ENCODE data around the gene C16orf89.

DNA sequence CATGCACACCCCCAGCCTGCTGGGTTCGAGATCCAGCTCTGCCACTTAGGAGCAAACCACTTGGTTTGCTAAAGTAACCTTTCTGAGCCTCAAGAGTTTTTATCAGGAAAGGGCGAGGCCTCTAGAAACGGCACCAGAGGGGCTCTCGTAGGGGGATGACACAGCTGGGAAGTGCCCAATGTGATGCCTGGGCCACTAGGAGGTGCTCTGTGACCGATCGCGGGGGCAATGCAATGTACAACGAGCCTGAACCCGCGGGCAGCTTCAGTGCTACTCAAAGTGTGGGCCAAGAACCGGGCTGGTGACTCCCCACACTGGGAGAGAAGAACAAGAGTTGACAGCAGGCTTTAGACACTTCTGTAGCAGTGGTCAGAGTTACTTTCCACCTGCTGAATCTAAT lies 9.4 kb downstream of the C16orf89 start:
- TF ChIP-seq, protein P1, sequence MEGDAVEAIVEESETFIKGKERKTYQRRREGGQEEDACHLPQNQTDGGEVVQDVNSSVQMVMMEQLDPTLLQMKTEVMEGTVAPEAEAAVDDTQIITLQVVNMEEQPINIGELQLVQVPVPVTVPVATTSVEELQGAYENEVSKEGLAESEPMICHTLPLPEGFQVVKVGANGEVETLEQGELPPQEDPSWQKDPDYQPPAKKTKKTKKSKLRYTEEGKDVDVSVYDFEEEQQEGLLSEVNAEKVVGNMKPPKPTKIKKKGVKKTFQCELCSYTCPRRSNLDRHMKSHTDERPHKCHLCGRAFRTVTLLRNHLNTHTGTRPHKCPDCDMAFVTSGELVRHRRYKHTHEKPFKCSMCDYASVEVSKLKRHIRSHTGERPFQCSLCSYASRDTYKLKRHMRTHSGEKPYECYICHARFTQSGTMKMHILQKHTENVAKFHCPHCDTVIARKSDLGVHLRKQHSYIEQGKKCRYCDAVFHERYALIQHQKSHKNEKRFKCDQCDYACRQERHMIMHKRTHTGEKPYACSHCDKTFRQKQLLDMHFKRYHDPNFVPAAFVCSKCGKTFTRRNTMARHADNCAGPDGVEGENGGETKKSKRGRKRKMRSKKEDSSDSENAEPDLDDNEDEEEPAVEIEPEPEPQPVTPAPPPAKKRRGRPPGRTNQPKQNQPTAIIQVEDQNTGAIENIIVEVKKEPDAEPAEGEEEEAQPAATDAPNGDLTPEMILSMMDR (IDR thresholded peaks at IDR 0.05 in 4 of 5, conservative IDR thresholded peaks at IDR 0.05 in 1 of 5), result no peak
- TF ChIP-seq POLR2A (IDR thresholded peaks at IDR 0.05), result no peak

All from gastrocnemius medialis (tissue), 4 donors.